HG03442 (cell line): ENCODE data around the gene ADPRS.
A peak's percentile ranks its signal among the peaks of the same experiment; 100 is the strongest.

Source experiments
- ATAC-seq: cut with Tn5 transposase; IDR thresholded peaks from one replicate; pipeline ENCODE4 v1.9.1; 2021; ENCODE audit warnings: mild to moderate bottlenecking, moderate library complexity; ENCODE audit not compliant: unreplicated experiment

ADPRS gene

GRCh38 chr1:36087233-36088123 lies 1.2 kb upstream of the ADPRS start:
- no peak for ATAC-seq

DNA sequence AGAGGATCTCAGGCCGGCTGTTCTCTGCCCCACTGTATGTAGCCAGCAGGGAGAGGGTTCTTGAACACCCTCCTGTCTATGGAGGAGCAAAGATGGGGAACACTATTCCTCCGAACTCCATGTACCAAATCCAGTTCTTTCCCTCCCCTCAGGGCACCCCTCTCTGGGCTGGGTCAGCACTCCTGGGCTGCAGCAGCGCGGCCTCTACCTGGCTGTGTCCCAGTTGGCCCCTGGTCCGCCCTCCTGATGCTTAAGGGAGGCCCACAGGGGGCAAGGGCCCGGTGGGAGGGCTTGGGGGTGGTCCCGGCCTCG lies 471 bp upstream of the ADPRS start:
- ATAC-seq = peak; percentile 4

DNA sequence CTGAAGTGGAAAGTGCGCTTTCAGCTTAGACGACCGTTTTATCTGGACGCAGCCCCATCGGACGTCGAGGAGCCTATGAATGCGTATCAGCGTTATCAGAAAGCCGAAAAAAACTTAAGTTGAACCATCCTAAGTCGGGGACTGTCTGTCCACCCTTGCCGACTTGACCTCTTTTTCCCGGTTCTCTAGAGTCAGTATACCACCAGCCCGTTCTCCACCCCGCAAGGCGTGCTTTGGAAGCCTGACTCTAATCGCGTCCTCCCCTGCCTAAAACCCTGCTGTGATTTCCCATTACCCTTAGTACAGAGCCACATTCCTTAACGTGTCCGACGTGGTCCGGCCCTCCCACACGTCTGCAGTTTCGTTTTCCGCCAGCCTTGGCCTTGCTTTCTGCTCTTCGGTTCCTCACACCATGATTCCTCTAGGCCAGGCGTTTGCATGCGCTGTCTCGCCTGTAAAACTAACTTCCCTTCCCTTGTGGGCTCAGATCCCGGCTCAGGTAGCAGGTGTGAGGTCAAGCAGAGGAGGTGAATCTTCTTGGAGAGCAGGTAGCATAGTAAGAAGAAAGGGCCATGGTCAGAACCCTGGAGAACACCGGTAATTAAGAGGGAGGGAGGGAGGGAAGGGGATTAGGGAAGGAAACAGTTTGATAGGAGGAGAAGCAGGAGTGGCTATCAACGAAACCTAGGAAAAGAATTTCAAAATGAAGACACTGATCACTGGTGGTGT lies 865 bp downstream of the ADPRS start:
- ATAC-seq = no peak

DNA sequence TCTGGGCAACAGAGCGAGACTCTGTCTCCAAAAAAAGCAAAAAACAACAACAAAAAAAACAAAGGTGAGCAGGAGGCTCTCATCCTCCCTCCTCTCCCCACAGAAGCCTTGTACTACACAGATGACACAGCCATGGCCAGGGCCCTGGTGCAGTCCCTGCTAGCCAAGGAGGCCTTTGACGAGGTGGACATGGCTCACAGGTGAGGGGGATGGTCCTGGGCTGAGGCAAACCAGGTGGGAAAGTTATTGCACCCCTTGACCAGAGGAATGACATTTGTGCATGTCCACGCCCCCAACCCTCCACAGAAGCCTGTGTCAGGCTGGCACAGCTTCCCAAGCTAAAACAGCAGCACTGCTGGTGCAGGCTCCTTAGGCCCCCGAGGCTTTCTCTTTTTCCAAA lies 2.4 kb downstream of the ADPRS start:
- ATAC-seq = no peak

DNA sequence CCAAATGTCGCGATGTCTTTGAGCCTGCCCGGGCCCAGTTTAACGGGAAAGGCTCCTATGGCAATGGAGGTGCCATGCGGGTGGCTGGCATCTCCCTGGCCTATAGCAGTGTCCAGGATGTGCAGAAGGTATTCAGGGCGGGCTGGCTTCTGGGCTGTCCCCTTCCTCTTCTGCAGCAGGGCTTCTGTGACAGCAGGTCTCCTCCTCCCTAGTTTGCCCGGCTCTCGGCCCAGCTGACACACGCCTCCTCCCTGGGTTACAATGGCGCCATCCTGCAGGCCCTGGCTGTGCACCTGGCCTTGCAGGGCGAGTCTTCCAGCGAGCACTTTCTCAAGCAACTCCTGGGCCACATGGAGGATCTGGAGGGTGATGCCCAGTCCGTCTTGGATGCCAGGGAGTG lies 3.0 kb downstream of the ADPRS start:
- no peak for ATAC-seq

GRCh38 chr1:36092166-36092797 lies 3.6 kb downstream of the ADPRS start:
- ATAC-seq = no peak

GRCh38 chr1:36092798-36093185 lies 4.1 kb downstream of the ADPRS start:
- no peak for ATAC-seq

DNA sequence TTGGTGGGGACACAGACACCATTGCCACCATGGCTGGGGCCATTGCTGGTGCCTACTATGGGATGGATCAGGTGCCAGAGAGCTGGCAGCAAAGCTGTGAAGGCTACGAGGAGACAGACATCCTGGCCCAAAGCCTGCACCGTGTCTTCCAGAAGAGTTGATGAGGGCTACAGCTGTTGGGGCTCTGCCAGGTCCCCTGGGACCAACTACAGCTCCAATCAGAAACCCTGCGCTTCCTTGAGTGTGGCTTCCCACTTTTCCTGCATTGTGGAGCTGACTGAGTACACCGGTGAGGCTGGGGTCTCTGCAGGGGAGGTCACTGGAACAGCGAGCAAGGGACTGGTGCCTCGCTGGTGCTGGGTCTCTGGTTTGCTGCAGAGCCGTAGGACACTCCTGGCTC lies 4.5 kb downstream of the ADPRS start:
- ATAC-seq = no peak

- ATAC-seq = no peak
These were observed 5.2 kb downstream of the ADPRS start for GRCh38 chr1:36093929-36094328.

- ATAC-seq = no peak
These were observed 5.9 kb downstream of the ADPRS start for GRCh38 chr1:36094621-36095061.

DNA sequence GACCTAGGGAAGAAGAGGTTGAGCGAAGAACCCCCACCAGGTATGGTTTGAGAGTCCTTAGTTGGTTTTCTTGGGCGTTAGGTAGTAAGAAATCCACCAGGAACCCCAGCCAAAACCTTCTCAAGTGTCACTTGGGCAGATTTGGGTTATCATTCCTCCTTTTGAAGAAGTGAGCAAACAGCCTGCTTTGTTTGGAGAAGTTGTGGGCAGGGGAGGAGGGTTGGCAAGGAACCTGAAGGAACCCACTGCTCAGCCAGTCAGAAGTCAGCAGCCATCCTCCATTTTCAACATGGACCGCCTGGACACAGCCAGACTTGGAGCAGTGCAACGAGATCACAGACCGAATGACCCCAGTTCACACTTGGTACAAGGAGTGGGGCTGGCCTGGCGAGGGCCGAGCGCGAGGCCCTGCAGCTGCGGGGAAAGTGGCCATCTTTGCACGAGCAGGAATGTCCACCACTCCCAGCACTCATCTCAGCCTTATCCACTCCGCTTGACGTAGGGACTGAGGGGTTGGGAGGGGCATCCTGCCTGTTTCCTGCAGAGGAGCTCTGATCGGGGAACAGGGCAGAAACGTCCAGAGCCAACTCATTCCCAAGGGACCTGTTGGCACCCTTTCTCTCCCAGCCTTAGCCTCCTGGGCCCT lies 7.2 kb downstream of the ADPRS start:
- ATAC-seq = no peak

DNA sequence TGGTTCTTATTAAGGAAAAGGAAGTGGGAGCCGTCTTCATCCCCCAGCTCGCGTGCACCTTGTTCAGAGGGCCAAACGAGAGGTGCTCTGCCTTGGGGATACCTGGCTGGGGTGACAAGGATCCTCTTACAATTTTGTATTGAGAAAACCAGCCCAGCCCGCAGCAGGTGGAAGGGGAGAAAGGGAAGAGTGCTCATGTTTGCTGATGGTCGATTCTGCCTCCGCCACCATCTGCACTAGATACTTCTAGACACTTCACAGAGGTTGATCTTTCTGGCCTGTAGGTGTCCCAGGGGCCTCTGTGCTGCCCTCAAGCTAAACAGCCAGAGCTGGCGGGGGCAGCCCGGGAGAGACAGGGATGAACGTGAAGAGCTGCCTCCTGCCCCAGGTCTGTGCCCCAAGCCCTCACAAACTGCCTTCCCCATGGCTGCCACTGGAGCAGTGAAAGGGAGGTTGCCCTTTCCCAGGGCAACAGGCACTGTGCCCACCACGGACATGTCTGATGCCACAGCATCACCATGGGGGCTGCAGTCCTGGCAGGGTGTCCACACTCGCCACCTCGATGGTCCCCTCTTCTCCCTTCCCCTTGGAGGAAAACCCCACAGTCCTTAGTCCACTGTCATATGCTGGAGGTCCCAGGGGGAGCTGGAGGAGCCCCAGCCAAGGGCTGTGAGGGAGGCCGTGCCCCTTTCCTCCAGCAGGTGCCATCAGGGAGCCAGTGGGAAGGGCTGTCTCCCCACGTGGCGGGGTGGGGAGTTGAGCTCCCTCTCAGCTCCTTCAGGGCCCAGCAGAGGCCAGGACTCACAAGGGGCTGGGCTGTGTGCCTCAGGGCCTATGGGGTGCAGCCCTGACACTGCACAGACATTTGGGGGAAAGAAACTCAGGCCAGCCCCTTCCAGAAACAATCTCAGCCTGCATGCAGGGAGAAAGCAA lies 8.1 kb downstream of the ADPRS start:
- ATAC-seq = no peak

GRCh38 chr1:36097693-36098585 lies 9.2 kb downstream of the ADPRS start:
- ATAC-seq = no peak

DNA sequence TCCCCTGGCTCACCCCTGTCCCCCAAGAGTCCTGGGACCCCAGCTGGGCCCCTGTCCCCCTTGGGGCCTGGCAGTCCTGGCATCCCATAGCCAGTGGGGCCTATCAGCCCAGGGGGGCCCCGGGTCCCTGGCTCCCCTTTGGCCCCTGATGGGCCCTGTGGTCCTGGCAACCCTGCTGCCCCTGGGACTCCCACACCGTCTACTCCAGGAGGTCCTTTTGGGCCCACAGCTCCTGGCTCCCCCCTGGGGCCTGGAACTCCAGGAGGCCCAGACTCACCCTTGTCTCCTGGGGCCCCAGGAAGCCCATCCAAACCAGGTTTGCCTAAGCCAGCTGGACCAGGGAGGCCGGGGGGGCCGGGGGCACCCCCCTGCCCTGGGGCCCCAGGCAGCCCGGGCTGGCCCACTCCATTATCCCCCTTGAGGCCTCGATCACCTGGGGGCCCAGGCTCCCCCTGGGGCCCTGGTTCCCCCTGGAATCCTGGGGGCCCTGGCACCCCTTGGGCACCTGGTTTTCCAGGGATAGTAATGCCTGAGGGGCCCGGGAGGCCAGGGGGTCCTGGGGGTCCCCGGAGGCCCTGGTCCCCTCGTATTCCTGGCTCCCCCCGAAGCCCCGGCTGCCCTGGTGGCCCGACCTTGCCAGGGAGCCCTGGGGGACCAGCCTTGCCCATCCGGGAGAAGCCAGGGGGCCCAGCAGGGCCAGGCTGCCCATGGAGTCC lies 10.1 kb downstream of the ADPRS start:
- ATAC-seq = no peak

DNA sequence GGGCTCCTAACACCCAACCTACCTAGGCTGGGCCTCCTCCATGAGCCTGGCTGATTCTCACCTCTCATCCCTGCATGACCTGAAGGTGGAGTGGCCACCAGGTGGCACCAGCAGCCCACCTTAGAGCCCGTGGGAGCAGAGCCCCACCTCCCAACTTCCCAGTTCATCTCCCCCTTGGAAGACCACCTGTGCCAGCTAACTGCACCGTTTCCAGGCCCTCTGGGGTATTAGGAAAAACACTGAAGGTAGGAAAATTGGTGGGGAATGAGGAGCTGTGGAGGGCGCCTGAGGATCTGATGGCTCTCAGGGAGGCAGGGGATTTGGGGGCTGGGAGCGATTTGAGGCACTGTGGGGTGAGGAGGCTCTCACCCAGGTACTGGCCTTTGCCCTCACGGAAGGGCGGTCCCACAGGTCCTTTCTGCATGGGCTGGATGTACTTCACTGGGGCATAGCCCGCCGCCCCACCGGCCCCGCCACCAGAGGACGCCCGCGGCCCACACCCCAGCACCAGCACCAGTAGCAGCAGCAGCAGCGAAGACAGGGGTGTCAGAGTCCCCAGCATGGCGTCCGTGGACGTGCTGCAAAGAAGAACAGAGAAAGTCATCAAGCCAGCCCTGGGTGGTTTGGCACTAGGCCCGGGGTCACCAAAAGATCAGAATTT lies 11.1 kb downstream of the ADPRS start:
- no peak for ATAC-seq

- no peak for ATAC-seq
These were observed 11.7 kb downstream of the ADPRS start for GRCh38 chr1:36100376-36100775.

DNA sequence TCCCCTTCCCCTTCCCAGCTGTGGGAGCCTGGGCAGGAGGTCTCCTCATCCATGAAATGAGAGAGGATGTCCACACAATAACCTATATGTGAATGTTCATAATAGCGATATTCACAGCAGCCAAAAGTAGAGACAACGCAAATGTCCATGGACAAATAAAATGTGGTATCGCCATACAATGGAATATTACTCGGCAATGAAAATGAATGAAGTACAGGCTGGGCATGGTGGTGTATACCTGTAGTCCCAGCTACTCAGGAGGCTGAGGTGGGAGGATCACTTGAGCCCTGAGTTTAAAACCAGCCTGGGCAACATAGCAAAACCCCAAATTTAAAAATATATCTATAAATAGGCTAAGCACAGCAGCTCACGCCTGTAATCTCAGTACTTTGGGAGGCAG lies 12.9 kb downstream of the ADPRS start:
- no peak for ATAC-seq

DNA sequence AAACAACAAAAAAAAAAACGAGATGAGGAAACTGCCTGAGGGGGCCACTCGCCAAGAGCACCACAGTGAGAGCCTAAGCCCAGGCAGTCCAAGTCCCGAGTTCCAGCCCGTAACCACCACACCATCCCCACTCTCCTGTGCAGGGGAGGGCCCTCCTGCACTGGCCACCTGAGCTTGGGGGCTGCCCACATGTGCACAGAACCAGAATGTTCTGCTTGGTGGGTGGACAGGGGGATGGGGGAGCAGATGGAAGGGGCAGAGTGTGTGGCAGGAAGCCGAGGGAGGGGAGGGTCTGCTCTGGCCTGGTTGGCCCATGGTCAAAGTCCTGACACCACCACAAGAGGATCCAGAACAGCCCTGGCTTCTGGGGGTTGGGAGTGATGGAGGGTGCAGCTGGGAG lies 17.6 kb downstream of the ADPRS start:
- no peak for ATAC-seq
